OCI-LY1 (cell line): ENCODE results near the gene TMEM59.

Experiments used
- H2AFZ ChIP-seq: fragments of 200-600 bp; sonication (generic), shearing (Covaris generic); 2 replicates; pipeline ENCODE4 v1.6.0; 2014; ENCODE audit warnings: antibody characterized with exemption, mild to moderate bottlenecking, low read length
- H3F3A ChIP-seq: fragments of 200-600 bp; sonication (generic), shearing (Covaris generic); 2 replicates; pipeline ENCODE4 v1.6.0; 2014; ENCODE audit warnings: mild to moderate bottlenecking, antibody characterized with exemption, low read length, moderate library complexity; ENCODE audit not compliant: insufficient read depth
- H3K27ac ChIP-seq: fragments of 200-600 bp; sonication (generic); 2 replicates; pipeline ENCODE4 v1.5.1; 2014; ENCODE audit warnings: low read length, mixed run types, mild to moderate bottlenecking, low read depth; ENCODE audit not compliant: poor library complexity, severe bottlenecking
- H3K27me3 ChIP-seq: fragments of 200-600 bp; sonication (generic); 2 replicates; pipeline ENCODE4 v1.6.0; 2014; ENCODE audit warnings: antibody characterized with exemption, mild to moderate bottlenecking, low read length, moderate library complexity; ENCODE audit not compliant: insufficient read depth
- H3K36me3 ChIP-seq: fragments of 200-600 bp; sonication (generic); 2 replicates; pipeline ENCODE4 v1.6.1; 2014; ENCODE audit warnings: mild to moderate bottlenecking, antibody characterized with exemption, low read length, moderate library complexity, mixed read lengths; ENCODE audit not compliant: insufficient read depth
- H3K4me1 ChIP-seq: fragments of 200-600 bp; sonication (generic); 2 replicates; pipeline ENCODE4 v1.5.1; 2014; ENCODE audit warnings: mild to moderate bottlenecking, low read length, moderate library complexity; ENCODE audit not compliant: insufficient read depth, severe bottlenecking
- H3K4me2 ChIP-seq: fragments of 200-600 bp; sonication (generic), shearing (Covaris generic); 2 replicates; pipeline ENCODE4 v1.6.1; 2014; ENCODE audit warnings: low read length
- H3K4me3 ChIP-seq: fragments of 200-600 bp; sonication (generic); 2 replicates; pipeline ENCODE4 v1.5.1; 2014; ENCODE audit warnings: low read length, low read depth, mild to moderate bottlenecking, mixed read lengths; ENCODE audit not compliant: poor library complexity, severe bottlenecking
- H3K79me2 ChIP-seq: fragments of 200-600 bp; shearing (Covaris generic); 2 replicates; pipeline ENCODE4 v1.6.1; 2016; ENCODE audit warnings: mixed run types, low read length, mixed read lengths; ENCODE audit not compliant: insufficient read depth
- H3K9ac ChIP-seq: fragments of 200-600 bp; sonication (generic), shearing (Covaris generic); 2 replicates; pipeline ENCODE4 v1.6.1; 2014; ENCODE audit warnings: mild to moderate bottlenecking, low read length, mixed read lengths
- H3K9me2 ChIP-seq: fragments of 200-600 bp; sonication (generic), shearing (Covaris generic); 2 replicates; pipeline ENCODE4 v1.6.1; 2014; ENCODE audit warnings: low read depth, mild to moderate bottlenecking, low read length, mixed read lengths
- H3K9me3 ChIP-seq: fragments of 200-600 bp; shearing (Covaris generic); 2 replicates; pipeline ENCODE4 v1.6.1; 2014; ENCODE audit warnings: low read length, mixed read lengths
- H4K20me1 ChIP-seq: fragments of 200-600 bp; sonication (generic), shearing (Covaris generic); 2 replicates; pipeline ENCODE4 v1.6.0; 2016; ENCODE audit warnings: mild to moderate bottlenecking, low read length; ENCODE audit not compliant: insufficient read depth
- CTCF ChIP-seq: fragments of 200-600 bp; sonication (generic), shearing (Covaris generic); IDR thresholded peaks from 2 replicates; pipeline ENCODE4 v1.5.1; 2017; ENCODE audit warnings: mild to moderate bottlenecking, antibody characterized with exemption, low read length, moderate library complexity, mixed read lengths
- EZH2 ChIP-seq: fragments of 200-600 bp; sonication (generic), shearing (Covaris generic); IDR thresholded peaks from 2 replicates; pipeline ENCODE4 v1.8.0; 2017; ENCODE audit warnings: borderline replicate concordance, mixed run types, mild to moderate bottlenecking, antibody characterized with exemption, low read length, moderate library complexity, mixed read lengths

Gene TMEM59

GRCh38 chr1:53979712-53980450 is 73.1 kb downstream of the TMEM59 start:
- Histone ChIP-seq H3K4me2 (no peak overlapping the region), H3K79me2 (no peaks in the 10 kb centered on the region), H3K9me2 (no peaks in the 10 kb centered on the region), H3K27ac (no peak overlapping the region), H3K4me3 (no peak overlapping the region), H3K27me3 (no peaks in the 10 kb centered on the region; the same call in none of the 2 replicates), H3K9ac (no peak overlapping the region), H3K9me3 (no peaks in the 10 kb centered on the region), H3K4me1 (no peaks in the 10 kb centered on the region), H3F3A (no peaks in the 10 kb centered on the region), H3K36me3 (no peaks in the 10 kb centered on the region), H4K20me1 (no peaks in the 10 kb centered on the region), H2AFZ (no peak overlapping the region)
- TF ChIP-seq EZH2: no peak
- no peak for TF ChIP-seq CTCF
